Dermis blood vessel endothelial cell (primary cell): ENCODE data around the gene BTRC. TPM values are rescaled to one million over a fixed set of nuclear protein-coding genes. Genes with fewer than 3 reads are reported as not detected.
"Not testable (repeated sequence)": the region's sequence is repeated elsewhere in the genome, so short reads cannot be mapped to it uniquely, and the experiment has no call there.

Experiments
- DNase-seq: peaks from one replicate; pipeline ENCODE4 v3.0.0; 2010
- total RNA-seq: library from RNA; depleted of rRNA; stranded (reverse); fragments of >200 nt; gene quantifications from 2 replicates; pipeline ENCODE4 v1.2.3, GENCODE V29; 2014

Gene BTRC
- 9.5 and 11.6 TPM in 2 replicates for total RNA-seq

GRCh38 chr10:101353692-101354327 lies at the start of gene BTRC:
BTRC (plus strand) TSS chr10:101354165; CDS start chr10:101354181, 16 bp downstream.
- peak; percentile 99 for DNase-seq

- no peak for DNase-seq
Measured at GRCh38 chr10:101304316-101304715, 49.6 kb upstream of the BTRC start.

DNA sequence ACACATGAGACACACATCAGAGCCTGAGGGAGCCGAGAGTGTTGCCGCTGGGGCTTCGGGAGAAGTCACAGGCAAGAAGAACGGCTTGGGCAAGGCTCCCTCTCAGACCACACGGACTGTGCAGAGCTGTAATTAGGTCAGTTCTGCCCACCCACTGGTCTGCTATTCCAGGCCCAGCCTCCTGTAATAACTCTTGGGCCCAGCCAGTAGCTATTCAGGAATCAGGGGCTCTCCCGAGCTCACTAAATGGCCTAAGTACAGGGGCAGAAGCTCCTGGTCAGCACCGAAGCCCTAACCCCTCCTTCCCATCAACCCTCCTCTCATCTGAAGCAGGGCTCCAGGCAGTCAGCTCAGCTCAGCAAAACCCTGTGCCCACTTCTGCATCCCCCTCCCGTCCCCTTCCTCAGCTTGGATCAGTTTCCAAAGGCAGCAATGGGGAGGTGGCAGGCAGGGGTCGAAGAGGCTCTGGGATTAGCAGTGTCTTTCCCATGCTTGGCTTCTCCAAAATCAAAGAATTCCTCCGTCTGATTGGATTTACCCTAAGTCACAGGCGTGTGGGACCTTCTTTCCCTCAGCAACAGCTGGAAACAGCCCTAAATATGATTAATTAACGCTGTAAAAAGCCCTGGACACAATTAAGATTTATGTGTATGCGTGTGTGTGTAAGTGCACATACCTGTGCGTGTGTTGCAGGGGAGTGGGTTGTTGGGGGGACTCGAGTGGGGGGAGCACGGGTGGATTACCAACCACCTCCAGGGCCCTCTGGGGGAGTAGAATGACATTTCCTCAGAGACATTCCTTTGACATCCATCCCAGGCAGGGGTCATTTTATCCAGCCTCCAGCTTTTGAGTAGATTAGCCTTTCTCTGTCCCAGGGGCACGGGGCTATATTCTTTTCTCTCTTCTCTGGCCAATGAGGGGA lies 48.4 kb upstream of the BTRC start:
- no peak for DNase-seq

DNA sequence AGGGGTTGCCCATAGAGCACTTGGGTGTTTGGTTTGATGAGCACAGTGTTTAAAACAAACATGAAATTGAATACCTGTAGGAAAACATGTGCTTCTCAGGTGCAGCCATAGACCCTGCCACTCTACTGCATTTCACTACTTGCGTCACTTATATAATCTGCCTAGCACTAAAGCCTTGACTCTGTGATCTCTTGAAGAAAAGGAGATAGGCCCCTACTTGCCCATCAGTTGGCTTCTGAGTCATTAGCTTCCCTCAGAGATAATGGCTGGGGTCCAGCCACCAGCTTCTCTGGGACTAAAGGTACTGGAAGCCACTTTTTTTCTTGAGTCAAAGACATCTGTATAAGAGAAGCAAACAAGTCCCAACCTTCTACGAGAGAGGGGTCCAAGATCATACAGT lies 45.9 kb upstream of the BTRC start:
- DNase-seq = no peak

- no peak for DNase-seq
Measured at GRCh38 chr10:101310529-101311184, 43.3 kb upstream of the BTRC start.

- DNase-seq = no peak
Measured at GRCh38 chr10:101311185-101312066, 42.5 kb upstream of the BTRC start.

DNA sequence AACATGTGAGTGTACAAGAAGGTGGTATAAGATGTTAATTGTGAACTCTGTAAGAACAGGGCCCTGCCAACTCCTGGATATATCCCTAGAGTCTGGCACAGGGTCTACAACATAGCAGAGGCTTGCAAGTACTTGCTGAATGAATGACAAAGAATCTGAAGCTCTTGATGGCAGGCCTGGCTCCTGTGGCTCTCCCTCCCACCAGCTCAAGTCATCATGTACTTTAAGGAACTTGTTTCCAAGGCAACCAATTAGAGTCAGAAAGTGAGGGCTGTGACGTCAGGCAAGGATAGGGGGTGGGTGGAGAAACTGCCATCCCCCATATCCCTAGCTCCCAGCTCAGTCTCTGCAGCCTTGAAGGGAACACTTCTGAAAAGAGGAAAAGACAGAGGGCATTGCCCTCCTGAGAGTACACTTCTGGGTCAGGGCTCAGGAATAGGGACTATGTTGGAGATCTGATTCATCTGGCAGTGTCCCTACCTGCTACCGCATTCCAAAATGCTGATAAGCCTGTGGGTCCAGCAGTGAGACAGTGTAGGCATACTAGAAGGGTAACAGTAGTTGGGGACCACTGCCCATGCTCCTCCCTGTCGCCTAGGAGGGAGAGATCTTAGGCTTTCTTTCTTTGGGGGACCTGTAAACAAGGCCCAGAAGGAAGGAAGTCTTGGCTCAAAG lies 34.6 kb upstream of the BTRC start:
- no peak for DNase-seq

DNA sequence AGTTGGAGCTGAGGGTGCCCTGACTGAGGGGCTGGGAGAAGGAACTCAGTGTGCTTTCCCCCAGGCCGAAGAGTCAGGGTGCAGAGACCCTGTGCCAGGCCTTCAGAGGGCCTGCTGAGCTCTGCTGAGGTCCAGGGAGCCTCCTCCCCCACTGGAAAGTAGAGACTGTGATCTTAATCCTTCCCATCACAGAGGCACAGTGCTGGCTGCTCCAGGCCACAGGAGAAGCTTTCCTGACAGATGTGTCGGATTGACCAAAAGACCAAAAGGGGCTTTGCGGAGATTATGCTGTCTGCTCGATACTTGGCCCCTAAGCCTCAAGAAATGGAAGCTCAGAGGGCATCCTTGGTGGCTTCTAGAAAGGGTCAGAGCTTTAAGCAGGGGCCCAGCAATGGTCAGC lies 32.9 kb upstream of the BTRC start:
- no peak for DNase-seq

- DNase-seq = no peak
Measured at GRCh38 chr10:101322266-101323108, 31.5 kb upstream of the BTRC start.

- DNase-seq = no peak
Measured at GRCh38 chr10:101323495-101323894, 30.5 kb upstream of the BTRC start.

DNA sequence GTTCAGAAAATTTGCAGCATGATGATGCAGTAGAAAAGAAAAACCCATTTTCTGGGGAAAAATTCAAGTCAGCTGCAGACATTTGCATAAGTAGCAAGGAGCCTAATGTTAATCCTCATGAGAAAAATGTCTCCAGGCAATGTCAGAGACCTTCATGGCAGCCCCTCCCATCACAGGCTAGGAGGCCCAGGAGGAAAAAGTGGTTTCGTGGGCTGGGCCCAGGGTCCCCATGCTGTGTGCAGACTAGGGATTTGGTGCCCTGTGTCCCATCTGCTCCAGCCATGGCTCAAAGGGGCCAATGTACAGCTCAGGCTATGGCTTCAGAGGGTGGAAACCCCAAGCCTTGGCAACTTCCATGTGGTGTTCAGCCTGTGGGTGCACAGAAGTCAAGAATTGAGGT lies 26.5 kb upstream of the BTRC start:
- DNase-seq = not testable (repeated sequence)

DNA sequence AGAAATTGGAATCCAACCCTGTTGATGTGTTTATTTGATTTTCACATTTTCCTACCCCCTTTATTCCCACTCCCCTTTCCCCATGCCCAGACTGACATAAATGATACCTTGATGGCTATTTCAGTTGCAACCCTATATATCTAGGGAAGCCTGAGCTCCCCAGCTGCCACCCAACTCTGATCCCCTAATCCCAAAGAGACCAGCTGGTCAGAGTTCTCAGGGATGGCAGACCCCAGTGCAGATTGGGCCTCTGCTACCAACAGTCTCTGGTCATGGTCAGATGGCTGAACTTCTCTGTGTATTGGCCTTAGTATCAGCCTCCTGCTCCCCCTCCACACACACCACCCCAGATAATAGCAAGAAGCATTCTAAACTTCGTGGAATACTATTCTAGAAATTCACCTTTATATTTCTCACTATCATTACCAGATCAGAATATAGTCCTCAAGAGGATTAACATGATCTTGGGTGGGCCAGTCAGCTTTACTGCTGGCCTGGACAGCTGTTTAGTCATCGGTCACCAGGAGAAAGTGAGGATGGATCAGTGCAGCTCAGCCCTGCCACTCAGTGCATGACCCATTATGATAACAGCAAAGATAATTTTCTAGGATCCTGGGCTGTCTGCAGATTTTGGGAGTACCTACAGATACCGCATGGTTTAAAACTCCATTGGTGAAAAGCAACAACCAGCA lies 24.5 kb upstream of the BTRC start:
- no peak for DNase-seq

GRCh38 chr10:101330231-101330630 lies 23.7 kb upstream of the BTRC start:
- DNase-seq = no peak

DNA sequence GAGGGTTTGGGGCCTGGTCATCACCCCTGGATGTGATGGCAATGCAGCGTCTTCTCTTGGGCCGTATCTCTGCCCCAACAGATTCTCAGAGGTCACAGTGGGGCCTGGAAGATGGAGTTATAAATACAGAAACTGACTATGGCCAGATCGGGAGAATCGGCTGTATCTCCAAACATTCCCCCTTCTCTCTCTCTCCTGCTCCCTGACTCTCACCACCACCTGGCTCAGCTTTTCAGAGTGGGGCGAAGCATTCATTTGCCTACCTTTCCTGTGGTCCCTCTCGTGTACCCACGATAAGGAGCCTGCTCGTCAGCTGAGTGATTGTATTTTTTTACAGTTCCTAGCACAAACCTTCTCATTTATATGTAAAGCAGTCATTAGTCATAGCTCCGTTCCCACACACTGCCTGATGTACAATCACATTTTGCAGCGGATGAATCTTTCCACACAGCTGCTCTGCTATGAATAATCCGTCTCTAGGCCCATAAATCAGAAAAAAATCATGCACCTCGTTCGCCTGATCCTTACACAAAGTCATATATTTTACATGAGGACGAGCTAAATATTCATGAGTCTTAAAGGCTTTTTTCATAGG lies 23.2 kb upstream of the BTRC start:
- no peak for DNase-seq

GRCh38 chr10:101331956-101332355 lies 22.0 kb upstream of the BTRC start:
- DNase-seq = no peak

DNA sequence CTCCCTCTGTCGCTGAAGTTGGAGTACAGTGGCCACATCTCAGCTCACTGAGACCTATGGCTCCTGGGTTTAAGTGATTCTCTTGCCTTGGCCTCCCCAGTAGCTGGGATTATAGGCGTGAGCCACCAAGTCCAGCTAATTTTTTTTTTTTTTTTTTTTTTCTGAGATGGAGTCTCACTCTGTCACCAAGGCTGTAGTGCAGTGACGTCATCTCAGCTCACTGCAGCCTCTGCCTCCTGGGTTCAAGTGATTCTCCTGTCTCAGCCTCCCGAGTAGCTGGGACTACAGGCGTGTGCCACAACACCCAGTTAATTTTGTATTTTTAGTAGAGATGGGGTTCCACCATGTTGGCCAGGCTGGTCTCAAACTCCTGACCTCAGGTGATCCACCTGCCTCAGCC lies 19.7 kb upstream of the BTRC start:
- not testable (repeated sequence) for DNase-seq

DNA sequence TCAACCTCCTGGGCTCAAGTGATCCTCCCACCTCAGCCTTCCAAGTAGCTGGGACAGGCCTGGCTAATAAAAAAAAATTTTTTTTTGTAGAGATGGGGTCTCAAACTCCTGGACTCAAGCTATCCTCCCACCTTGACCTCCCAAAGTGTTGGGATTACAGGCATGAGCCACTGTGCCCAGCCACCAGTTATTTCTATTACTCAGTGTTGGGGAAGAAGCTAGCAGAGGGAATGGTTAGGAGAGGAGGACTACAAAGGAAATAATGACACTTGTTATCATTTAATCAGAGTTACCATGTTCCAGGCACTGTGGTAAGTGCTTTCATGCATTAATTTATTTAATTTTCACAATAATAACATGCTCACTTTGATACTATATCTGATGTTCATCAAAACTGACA lies 17.6 kb upstream of the BTRC start:
- no peak for DNase-seq

GRCh38 chr10:101337836-101338235 lies 16.1 kb upstream of the BTRC start:
- no peak for DNase-seq

- no peak for DNase-seq
Measured at GRCh38 chr10:101341438-101341837, 12.5 kb upstream of the BTRC start.

- DNase-seq = no peak
Measured at GRCh38 chr10:101346177-101346576, 7.8 kb upstream of the BTRC start.
